ENCODE measurements around the gene TMED3. TPM values are rescaled to one million over a fixed set of nuclear protein-coding genes. Genes with fewer than 3 reads are reported as not detected.
A peak's percentile ranks its signal among the peaks of the same experiment; 100 is the strongest.

Gene TMED3
- 122 TPM for polyA plus RNA-seq (2013, experiment 1 of 2; ENCODE audit: insufficient read length)
- polyA plus RNA-seq (2013, experiment 2 of 2; ENCODE audit: insufficient read length) = 123 TPM

DNA sequence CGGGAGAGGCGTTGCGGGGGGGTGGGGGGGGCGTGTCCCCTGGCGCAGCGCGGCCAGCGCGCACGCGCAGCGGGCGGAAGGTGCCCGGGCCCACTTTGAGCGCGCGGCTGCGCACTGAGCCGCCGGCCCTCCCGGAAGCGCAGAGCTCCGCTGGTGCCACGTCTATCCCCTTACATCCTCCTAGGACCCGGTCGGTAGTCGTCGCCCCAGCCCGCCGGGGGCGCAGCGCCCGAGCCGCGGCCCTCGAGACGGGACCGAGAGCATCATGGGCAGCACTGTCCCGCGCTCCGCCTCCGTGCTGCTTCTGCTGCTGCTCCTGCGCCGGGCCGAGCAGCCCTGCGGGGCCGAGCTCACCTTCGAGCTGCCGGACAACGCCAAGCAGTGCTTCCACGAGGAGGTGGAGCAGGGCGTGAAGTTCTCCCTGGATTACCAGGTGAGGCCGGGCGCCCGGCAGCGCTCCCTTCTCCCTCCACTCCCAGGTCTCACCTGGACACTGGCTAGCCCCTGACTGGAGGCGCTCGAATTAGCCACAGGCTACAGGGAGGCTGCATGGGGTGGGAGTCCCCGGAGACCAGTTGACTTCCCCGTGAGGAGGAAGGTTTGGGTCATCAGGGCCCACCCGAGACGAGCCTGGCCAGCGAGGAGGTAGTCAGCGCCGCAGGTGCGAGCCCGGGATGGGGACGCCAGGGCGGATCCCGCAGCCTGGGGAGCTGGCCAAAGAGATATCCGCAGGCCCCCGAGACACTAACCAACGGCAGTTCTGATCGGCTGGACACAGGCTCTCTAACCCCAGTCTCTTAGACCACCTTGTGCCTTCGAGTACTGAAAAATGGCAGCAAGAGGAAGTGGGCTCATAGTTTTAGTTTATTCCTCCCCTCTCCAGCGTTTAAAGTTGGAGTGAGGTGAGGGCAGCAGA is at the start of gene TMED3:
Gene TMED3 (plus strand): TSS at position 128 of the 916 bp plus-strand sequence. CDS start 138 bp downstream, at position 266.
- peak; percentile 89 for DNase-seq

DNA sequence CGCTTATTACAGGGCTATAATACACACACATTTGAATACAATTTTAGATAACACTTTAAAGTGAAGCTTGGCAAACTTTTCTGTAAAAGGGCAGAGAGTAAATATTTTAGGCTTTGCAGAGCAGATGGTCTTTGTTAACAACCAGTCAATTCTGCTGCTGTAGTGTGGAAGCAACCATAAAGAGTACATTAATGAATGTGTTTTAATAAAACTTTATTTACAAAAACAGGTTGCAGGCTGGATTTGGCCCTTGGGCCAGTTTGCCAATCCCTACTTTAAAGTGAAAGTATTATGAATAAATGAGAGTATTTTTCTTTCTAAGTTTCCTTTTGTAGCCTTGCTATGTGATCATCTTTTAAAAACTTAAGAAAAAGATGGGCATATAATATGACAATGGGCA is 49.1 kb upstream of the TMED3 start:
- no peak for DNase-seq

GRCh38 chr15:79265167-79265566 is 45.7 kb upstream of the TMED3 start:
- no peak for DNase-seq

- DNase-seq = no peak
Observed at GRCh38 chr15:79265987-79266579, 44.8 kb upstream of the TMED3 start.

DNA sequence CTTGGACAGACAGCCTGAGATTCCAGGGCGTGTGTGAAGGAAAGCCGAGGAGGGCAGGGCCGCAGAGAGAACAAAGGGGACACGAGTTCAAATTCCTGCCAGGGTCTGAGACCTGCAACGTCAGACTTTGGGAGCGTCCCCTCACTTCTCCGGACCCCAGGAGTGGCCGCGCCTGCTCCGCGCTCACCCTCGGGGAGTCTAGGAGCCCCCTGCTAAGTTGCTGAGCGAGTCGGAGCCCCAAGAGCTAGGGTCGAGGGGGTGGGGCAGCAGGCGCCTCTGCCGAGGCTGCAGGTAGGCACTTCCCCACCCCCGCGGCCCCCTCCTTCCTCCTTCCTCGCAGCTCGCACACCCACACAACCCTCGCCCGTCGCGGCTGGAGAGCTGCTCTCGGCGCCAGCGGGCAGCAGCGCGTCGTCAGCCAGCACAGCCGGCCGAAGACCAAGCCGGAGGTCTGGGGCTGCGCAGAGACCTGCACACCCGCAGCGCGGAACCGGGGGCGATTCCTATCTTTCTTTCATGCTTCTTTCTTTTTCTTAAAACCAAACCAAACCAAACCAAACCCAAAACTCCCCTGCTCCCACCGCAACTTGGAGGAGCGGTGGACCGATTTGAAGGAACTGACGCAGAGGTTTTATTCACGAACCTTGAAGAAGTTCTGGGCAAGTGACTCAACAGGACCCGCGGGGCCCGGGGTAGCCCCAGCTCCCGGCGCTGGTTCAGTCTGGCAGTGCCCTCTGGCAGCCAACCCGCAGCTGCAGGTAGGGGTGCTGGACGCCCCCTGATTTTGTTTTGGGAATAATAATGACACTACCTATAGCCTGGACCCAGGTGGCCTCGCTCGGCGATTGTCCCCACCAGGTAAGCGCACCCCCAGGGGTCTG is 28.3 kb upstream of the TMED3 start, which contains the start of gene ANKRD34C:
Gene ANKRD34C (plus strand): TSS at position 352 of the 881 bp plus-strand sequence. CDS start 10,563 bp downstream, outside the sequence.
- DNase-seq = no peak

GRCh38 chr15:79283252-79284048 is 27.5 kb upstream of the TMED3 start:
- DNase-seq = peak; percentile 42

DNA sequence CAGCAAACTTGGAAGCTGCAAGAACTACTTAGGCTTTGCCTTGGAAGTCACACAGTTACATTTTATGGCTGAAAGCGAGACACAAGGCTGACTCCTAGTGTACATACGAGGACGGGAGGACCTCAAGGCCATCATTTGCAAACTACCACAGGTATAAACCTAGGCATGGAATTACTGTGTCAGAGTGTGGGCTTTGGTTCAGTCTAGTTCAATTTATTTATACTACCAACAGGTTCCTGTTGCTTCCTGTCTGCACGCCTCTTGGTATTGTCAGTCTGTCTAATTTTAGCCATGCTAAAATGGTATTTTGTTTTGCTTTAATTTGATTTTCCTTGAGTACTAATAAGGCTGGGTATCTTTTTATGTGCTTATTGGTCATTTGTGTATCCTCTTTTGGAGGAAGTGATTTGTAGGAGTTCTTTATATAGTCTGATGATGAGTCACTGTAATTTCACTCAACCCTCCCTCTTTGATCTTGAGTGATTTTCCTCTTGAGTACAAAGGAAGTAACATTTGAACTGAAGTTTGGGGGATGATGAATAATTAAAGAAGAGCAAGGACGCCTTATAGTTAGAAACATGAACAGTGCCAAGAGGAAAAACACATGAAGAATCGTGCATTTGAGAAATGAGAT is 20.2 kb upstream of the TMED3 start:
- no peak for DNase-seq

DNA sequence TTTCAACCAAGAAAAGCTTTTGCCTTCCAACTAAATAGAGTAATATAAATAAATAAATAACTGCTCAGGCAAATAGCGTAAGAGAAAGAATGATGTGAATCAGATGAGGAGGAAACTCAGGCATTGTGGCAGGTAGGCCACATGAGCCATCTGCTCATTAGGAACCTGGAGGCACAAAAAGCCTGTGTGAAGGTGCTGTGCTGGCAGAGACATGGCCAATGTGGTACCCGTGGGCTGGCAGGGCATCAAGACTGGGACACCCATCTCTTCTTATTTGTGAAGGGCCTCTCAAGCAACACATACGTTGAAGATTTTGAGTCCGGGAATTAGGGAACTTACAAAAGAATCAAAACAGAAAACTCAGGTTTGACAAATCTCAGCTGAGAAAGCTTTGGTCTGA is 18.9 kb upstream of the TMED3 start:
- no peak for DNase-seq

GRCh38 chr15:79294075-79294474 is 16.8 kb upstream of the TMED3 start:
- DNase-seq = no peak

DNA sequence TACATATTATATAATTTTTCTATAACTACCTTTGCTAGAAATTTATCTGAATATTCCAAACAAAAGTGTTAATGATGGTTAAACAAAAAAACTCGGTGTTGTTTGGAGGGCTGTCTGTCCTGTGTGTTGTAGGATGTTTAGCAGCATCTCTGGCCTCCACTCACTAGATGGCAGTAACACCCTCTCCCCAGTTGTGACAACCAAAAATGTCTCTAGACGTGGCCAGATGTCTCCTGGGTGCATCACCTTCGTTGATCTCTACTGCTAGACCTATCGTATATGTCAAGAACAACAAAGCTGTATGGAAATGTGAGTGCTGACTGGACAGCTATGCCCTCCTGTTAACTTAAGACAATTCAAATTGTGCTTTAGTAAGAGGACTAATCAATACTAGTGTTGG is 14.3 kb upstream of the TMED3 start:
- DNase-seq = no peak

DNA sequence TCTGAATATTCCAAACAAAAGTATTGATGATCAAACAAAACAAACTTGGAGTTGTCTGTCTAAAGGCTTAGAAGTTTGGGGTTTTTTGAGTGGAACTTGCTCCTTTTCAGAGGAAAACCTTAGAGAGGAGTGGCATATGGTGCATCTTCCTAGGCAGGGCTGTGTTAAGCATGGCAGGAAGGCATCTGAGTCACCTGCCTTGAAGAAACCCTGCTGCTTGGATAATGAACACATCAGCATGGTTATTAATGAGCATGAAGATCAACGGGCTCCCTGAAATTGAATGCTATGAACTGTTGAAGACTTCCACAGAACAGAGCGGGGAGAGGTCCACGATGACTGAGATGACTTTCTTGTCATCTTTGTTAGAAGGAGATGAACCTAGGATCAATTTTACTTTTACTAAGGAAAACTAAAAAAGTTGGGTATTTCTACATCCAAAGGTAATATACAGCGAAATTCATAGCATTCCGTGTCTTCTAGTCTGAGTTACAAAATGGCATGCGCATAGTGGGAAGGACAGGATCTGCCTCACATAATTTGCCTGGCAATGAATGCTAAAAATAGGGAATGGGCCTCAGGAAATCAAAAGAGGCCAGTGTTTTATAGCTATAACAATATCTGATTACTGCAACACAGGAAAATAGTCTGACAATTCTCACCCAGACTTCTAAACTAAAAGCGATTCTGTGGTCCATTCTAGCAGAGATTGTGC is 11.6 kb upstream of the TMED3 start:
- DNase-seq = no peak

DNA sequence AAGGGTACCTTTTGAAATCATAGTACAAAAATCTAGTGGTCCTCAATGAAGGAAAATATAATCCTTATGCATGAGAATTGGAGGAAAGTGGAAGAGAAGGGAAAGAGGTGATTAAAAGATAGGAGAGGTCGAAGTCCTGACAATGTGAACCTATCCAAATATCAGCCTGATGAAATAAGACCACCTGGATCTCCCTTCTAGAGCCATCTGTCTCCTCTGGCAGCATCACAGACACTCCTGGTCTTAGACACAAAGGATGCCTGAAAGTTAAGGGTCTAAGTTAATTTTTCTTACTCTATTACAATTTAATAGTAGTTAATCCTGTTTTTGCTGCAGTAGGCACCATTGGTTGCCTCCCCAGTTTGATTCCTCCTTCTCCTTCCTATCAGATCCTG is 11.1 kb upstream of the TMED3 start:
- DNase-seq = no peak

- no peak for DNase-seq
Observed at GRCh38 chr15:79307251-79307650, 3.7 kb upstream of the TMED3 start.

DNA sequence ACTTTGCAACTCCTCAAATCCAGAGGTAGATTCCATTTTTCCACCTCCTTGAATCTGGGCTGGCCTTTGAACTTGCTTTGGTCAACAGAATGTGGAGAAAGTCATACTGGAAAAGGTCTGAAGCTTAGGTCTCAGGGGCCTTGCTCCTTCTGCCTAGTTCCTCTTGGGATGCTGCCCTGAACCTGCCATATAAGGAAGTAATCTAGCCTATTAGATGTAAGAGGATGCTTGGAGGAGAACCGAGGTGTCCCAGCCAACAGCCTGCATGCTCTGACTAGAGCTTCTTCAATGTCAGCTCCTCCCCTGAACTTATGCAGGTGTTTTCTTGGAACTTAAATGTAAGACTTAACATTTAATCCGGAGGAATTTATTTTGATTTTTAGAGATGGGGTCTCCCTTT is 2.0 kb upstream of the TMED3 start:
- no peak for DNase-seq

DNA sequence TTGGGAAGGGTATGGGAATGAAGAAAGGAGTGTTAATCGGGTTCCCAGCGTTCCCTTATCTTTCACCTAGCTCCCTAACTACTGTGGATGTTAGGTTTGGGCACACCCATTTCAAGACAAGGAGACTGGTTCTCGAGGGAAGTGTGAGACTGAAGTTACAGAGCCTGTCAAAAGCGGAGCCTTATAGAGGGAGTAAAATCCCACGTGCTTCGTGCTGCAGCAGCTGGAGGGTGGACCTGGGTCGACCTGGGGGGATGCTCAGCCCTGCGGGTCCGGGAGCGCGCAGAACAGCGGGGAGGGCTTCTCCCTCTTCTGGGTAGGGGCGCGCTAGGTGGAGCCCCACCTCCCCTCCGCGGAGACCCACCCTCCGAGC is 314 bp upstream of the TMED3 start:
- DNase-seq = no peak

GRCh38 chr15:79311901-79312553 is 1.1 kb downstream of the TMED3 start:
- DNase-seq = no peak

DNA sequence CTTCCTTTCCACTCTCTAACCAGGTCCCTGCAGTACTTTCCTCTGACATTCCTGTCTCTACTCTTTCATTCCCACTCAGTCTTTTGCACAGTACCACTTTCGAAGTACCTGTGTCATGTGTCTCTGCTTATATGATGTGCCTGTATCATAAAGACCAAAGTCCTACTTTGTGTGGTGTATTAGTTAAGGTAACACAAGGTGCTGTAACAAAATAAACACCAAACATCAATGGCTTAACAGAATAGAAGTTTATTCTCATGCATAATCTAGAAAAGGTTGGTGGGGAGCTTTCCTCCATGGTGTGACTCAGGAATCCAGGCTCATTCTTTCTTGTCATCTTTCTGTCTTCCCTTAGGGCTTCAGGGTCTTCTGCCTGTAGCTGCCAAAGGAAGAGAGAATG is 3.3 kb downstream of the TMED3 start:
- DNase-seq = no peak

GRCh38 chr15:79314811-79315210 is 3.9 kb downstream of the TMED3 start:
- DNase-seq = no peak

DNA sequence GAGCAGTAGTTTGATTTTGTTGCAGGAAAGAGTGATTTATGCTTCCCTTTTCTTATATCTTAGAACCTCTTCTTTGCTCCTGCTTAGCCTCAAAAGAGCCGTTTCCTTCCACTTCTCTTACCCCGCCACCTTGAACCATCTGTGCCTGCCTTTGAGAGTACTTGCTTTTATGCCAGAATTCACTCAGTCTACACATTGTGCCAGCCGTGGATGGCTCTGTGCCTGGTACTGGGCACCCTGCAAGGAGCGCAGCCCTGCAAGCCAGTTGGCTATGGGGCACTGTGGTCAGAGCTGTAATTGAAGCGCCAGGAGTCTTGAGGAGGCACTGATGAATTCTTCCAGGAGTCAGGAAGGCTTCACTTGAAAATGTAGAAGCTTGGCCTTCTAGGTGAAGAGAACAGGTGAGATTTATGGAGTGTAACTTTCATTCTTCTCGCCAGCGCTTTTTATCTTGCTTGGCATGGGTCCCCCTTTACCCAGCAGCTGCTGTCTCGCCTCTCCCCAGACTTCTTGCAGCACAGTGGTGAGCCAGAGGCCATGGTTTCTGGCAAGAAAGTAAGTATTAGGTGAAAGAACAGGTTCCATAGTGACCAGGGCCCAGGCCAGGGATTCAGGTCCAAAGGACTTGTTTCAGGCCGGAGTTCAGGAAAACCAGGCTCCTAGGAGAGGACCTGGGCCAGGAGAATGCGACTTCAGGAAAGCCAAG is 4.9 kb downstream of the TMED3 start:
- no peak for DNase-seq

- no peak for DNase-seq
Observed at GRCh38 chr15:79316864-79317263, 6.0 kb downstream of the TMED3 start.
